Neural progenitor cell (in vitro differentiated cells): Measurements from ENCODE around the gene CD34. TPM values are rescaled to one million over a fixed set of nuclear protein-coding genes. Genes with fewer than 3 reads are reported as not detected.
A peak's percentile ranks its signal among the peaks of the same experiment; 100 is the strongest.

ENCODE experiments used
- DNase-seq: peaks from one replicate; pipeline ENCODE4 v3.0.0-alpha.2; 2016; ENCODE audit warnings: low spot score
- H2AFZ ChIP-seq: fragments of 200-600 bp; sonication (generic); replicated peaks from 2 replicates; pipeline ENCODE4 v1.6.1; 2016; ENCODE audit warnings: antibody characterized with exemption
- H3F3A ChIP-seq: fragments of 200-600 bp; sonication (generic); 2 replicates; pipeline ENCODE4 v1.6.1; 2016; ENCODE audit warnings: antibody characterized with exemption, low read depth
- H3K27ac ChIP-seq: fragments of 200-600 bp; sonication (generic); 2 replicates; pipeline ENCODE4 v1.5.1; 2016; ENCODE audit warnings: mild to moderate bottlenecking
- H3K27me3 ChIP-seq: fragments of 200-600 bp; sonication (generic); 2 replicates; pipeline ENCODE4 v1.6.1; 2016; ENCODE audit warnings: mild to moderate bottlenecking, moderate library complexity
- H3K36me3 ChIP-seq: fragments of 200-600 bp; sonication (generic); 2 replicates; pipeline ENCODE4 v1.5.1; 2016
- H3K4me1 ChIP-seq: fragments of 200-600 bp; sonication (generic); 2 replicates; pipeline ENCODE4 v1.6.1; 2016; ENCODE audit warnings: mixed run types
- H3K4me2 ChIP-seq: fragments of 200-600 bp; sonication (generic); 2 replicates; pipeline ENCODE4 v1.6.1; 2016
- H3K4me3 ChIP-seq: fragments of 200-600 bp; sonication (generic); 2 replicates; pipeline ENCODE4 v1.5.1; 2016
- H3K79me2 ChIP-seq: fragments of 200-600 bp; sonication (generic); 2 replicates; pipeline ENCODE4 v1.6.1; 2016; ENCODE audit warnings: low read depth
- H3K9ac ChIP-seq: fragments of 200-600 bp; sonication (generic); 2 replicates; pipeline ENCODE4 v1.6.1; 2016
- H3K9me3 ChIP-seq: fragments of 200-600 bp; sonication (generic); 2 replicates; pipeline ENCODE4 v1.5.1; 2016; ENCODE audit warnings: low read depth
- H4K20me1 ChIP-seq: fragments of 200-600 bp; sonication (generic); 2 replicates; pipeline ENCODE4 v1.6.1; 2016; ENCODE audit warnings: low read depth
- H3K27ac Mint-ChIP-seq: 3 replicates; pipeline ENCODE4 v1.8.0; 2021; ENCODE audit warnings: mixed read lengths
- H3K27me3 Mint-ChIP-seq: 2 replicates; pipeline ENCODE4 v1.8.0; 2022; ENCODE audit warnings: low read depth, mild to moderate bottlenecking, inconsistent platforms, moderate library complexity, mixed read lengths; ENCODE audit not compliant: insufficient read depth
- H3K36me3 Mint-ChIP-seq: 3 replicates; pipeline ENCODE4 v1.8.0; 2021; ENCODE audit warnings: mixed read lengths
- H3K4me1 Mint-ChIP-seq: 3 replicates; pipeline ENCODE4 v1.8.0; 2021; ENCODE audit warnings: mixed read lengths
- H3K4me3 Mint-ChIP-seq: 3 replicates; pipeline ENCODE4 v1.8.0; 2021; ENCODE audit warnings: mild to moderate bottlenecking, moderate library complexity, mixed read lengths
- H3K9me3 Mint-ChIP-seq: 3 replicates; pipeline ENCODE4 v1.8.0; 2020; ENCODE audit warnings: mixed read lengths
- EZH2 ChIP-seq: fragments of 200-600 bp; sonication (generic); IDR thresholded peaks from 2 replicates; pipeline ENCODE4 v1.6.1; 2017; ENCODE audit warnings: antibody characterized with exemption, mild to moderate bottlenecking, moderate library complexity
- EZH2phosphoT487 ChIP-seq: fragments of 200-600 bp; sonication (generic); IDR thresholded peaks from 2 replicates; pipeline ENCODE4 v1.6.1; 2017; ENCODE audit warnings: antibody characterized with exemption
- total RNA-seq: library from RNA; depleted of rRNA; stranded (reverse); fragments of >200 nt; gene quantifications from 2 replicates; pipeline ENCODE4 v1.2.3, GENCODE V29; 2015; ENCODE audit warnings: low replicate concordance
- TF ChIP-seq, protein P1 (sequence below): fragments of 200-600 bp; sonication (generic); IDR thresholded peaks from 2 replicates; pipeline ENCODE4 v1.5.1; 2017; ENCODE audit warnings: antibody characterized with exemption, mild to moderate bottlenecking

The CD34 gene
- total RNA-seq, 1 donor from 2014 or later, result 0.43 TPM

DNA sequence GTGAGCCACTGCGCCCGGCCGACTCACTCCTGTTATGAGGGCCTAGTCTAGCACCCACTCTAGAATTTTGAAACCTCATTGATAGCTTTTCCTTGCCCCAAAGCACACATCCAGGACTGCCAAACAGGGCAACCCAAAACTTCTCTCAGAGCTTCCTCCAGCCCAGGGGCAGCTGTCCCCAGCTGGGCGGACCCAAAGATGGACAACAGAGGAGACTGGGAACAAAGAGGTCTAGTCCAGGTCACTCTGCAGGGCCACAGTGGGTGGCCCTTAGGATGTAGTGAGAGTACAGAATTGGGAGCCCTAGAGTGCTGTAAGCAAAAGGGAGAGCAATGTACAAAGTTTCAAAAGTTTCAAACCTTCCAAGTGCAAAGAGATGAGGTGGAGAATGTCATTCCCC lies 1.2 kb downstream of the CD34 start:
- Histone ChIP-seq H3F3A (no peaks in the 10 kb centered on the region), H3K4me1 (peaks cover 12% of the 10 kb centered on the region), H3K4me2 (no peak overlapping the region), H3K36me3 (no peaks in the 10 kb centered on the region), H3K9ac (no peak overlapping the region), H3K79me2 (no peaks in the 10 kb centered on the region), H3K27me3 (peaks cover 52% of the 10 kb centered on the region), H3K9me3 (no peaks in the 10 kb centered on the region), H2AFZ (no peak overlapping the region), H3K4me3 (no peak overlapping the region), H3K27ac (no peak overlapping the region), H4K20me1 (no peaks in the 10 kb centered on the region)
- Mint-ChIP-seq H3K36me3 (no peaks in the 10 kb centered on the region), H3K9me3 (peaks cover 2% of the 10 kb centered on the region), H3K27me3 (peaks cover 29% of the 10 kb centered on the region), H3K27ac (no peak overlapping the region), H3K4me3 (peak overlapping the region; percentile 74), H3K4me1 (peaks cover 13% of the 10 kb centered on the region)
- DNase-seq, result no peak
- TF ChIP-seq, protein P1, sequence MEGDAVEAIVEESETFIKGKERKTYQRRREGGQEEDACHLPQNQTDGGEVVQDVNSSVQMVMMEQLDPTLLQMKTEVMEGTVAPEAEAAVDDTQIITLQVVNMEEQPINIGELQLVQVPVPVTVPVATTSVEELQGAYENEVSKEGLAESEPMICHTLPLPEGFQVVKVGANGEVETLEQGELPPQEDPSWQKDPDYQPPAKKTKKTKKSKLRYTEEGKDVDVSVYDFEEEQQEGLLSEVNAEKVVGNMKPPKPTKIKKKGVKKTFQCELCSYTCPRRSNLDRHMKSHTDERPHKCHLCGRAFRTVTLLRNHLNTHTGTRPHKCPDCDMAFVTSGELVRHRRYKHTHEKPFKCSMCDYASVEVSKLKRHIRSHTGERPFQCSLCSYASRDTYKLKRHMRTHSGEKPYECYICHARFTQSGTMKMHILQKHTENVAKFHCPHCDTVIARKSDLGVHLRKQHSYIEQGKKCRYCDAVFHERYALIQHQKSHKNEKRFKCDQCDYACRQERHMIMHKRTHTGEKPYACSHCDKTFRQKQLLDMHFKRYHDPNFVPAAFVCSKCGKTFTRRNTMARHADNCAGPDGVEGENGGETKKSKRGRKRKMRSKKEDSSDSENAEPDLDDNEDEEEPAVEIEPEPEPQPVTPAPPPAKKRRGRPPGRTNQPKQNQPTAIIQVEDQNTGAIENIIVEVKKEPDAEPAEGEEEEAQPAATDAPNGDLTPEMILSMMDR, result no peak
- no peak for TF ChIP-seq EZH2phosphoT487
- no peak for TF ChIP-seq EZH2

DNA sequence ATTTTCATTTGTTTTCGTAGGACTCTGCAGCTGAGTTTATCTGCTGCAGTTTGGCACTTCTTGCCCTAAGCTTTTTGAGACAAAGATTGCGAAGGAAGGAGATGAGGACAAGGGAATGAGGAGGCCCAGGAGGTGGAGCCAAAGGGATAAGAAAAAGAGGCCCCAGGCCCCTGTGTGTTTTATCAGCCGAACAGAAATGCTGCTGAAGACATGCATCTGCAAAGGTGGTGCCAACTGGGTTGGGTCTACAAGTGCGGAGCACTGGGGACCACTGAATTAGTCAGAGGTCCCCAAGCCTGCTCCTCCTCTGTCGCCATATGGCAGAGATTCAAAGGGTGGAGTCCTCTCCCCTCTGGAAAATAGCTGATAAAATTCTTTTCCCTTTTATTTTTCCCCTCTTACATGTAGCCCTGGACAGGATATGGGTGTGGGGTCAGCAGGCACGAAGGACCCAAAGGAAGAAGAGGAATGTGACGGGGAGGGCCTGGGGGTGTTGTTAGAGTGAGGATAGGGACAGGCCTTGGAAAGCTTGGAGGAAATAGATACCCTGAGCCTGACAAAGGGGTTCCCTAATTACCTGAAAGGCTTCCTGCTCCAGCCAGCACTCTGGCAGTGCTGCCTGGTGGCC lies 2.7 kb downstream of the CD34 start:
- Histone ChIP-seq H4K20me1 (no peaks in the 10 kb centered on the region), H3K4me3 (no peak overlapping the region), H3K79me2 (no peaks in the 10 kb centered on the region), H3K27me3 (peaks cover 47% of the 10 kb centered on the region), H3K9me3 (no peaks in the 10 kb centered on the region), H3F3A (no peaks in the 10 kb centered on the region), H3K4me2 (no peak overlapping the region), H3K36me3 (no peaks in the 10 kb centered on the region), H3K4me1 (peaks cover 12% of the 10 kb centered on the region), H3K27ac (no peak overlapping the region), H2AFZ (peak overlapping the region; percentile 40), H3K9ac (no peak overlapping the region)
- Mint-ChIP-seq H3K4me3 (no peak overlapping the region), H3K27ac (no peak overlapping the region), H3K36me3 (no peaks in the 10 kb centered on the region), H3K9me3 (peaks cover 2% of the 10 kb centered on the region), H3K4me1 (peaks cover 15% of the 10 kb centered on the region), H3K27me3 (peaks cover 29% of the 10 kb centered on the region)
- peak; percentile 25 for DNase-seq
- no peak for TF ChIP-seq EZH2phosphoT487
- no peak for TF ChIP-seq EZH2
- TF ChIP-seq, protein P1, result peak; percentile 11

DNA sequence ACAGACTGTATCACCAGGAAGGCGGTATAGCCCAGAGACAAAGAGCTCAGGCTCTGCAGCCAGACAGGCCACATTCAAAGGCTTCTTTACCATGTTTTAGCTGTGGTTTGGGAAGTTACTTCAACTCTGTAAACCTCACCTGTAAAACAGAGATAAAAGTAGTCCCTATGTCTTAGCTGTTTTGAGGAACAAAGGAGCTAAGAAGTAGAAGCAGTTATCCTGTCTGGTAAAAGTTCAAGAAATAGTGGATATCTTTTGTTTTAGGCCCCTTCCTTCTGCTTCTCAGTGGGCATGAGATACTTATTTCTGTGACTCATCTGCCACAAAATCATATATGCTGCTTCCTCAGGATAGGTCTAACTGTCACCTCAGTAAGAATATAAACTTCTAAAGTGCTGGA lies 6.5 kb downstream of the CD34 start:
- Histone ChIP-seq H3F3A (no peaks in the 10 kb centered on the region), H3K27ac (no peak overlapping the region), H3K9me3 (no peaks in the 10 kb centered on the region), H3K4me1 (peaks cover 9% of the 10 kb centered on the region), H3K79me2 (no peaks in the 10 kb centered on the region), H4K20me1 (no peaks in the 10 kb centered on the region), H3K4me2 (no peak overlapping the region), H3K27me3 (peaks cover 8% of the 10 kb centered on the region), H2AFZ (no peak overlapping the region), H3K4me3 (no peak overlapping the region), H3K9ac (no peak overlapping the region), H3K36me3 (no peaks in the 10 kb centered on the region)
- Mint-ChIP-seq H3K27me3 (peaks cover 3% of the 10 kb centered on the region), H3K4me1 (peaks cover 11% of the 10 kb centered on the region), H3K9me3 (no peaks in the 10 kb centered on the region), H3K36me3 (no peaks in the 10 kb centered on the region), H3K27ac (no peak overlapping the region), H3K4me3 (no peak overlapping the region)
- TF ChIP-seq EZH2 (no peak), EZH2phosphoT487 (no peak)
- TF ChIP-seq, protein P1, result no peak
- no peak for DNase-seq
